GM12878 (cell line): Measurements from ENCODE around the gene KCNK7. TPM values are rescaled to one million over a fixed set of nuclear protein-coding genes. Genes with fewer than 3 reads are reported as not detected.
A peak's percentile ranks its signal among the peaks of the same experiment; 100 is the strongest.

Experiments used
- BCL11A ChIP-seq: IDR thresholded peaks from 2 replicates; pipeline ENCODE4 v1.6.1; 2011; ENCODE audit warnings: low read depth, low read length
- DPF2 ChIP-seq: fragments of 450-650 bp; IDR thresholded peaks from 2 replicates; pipeline ENCODE4 v1.6.1; 2017; ENCODE audit warnings: mild to moderate bottlenecking
- E4F1 ChIP-seq: fragments of 450-650 bp; IDR thresholded peaks from 2 replicates; pipeline ENCODE4 v1.6.1; 2018; ENCODE audit warnings: borderline replicate concordance, mild to moderate bottlenecking; ENCODE audit not compliant: partially characterized antibody
- FOXM1 ChIP-seq: IDR thresholded peaks from 2 replicates; pipeline ENCODE4 v1.6.1; 2012; ENCODE audit warnings: low read depth, mild to moderate bottlenecking, inconsistent platforms, low read length, moderate library complexity
- KLF5 ChIP-seq: fragments of 450-650 bp; IDR thresholded peaks from 2 replicates; pipeline ENCODE4 v1.6.1; 2014; ENCODE audit warnings: mild to moderate bottlenecking; ENCODE audit not compliant: partially characterized antibody
- MAX ChIP-seq: IDR thresholded peaks from 2 replicates; pipeline ENCODE4 v1.6.1; 2012; ENCODE audit warnings: low read depth, low read length, improper control_type of control experiment
- NFYB ChIP-seq: IDR thresholded peaks from 2 replicates; pipeline ENCODE4 v1.6.1; 2011; ENCODE audit warnings: low read depth, mild to moderate bottlenecking, low read length, improper control_type of control experiment, moderate library complexity; ENCODE audit not compliant: insufficient read depth
- NR2F1 ChIP-seq: fragments of 450-650 bp; conservative IDR thresholded peaks from 2 replicates; pipeline ENCODE4 v1.6.1; 2017; ENCODE audit warnings: mild to moderate bottlenecking
- NRF1 ChIP-seq: conservative IDR thresholded peaks from 2 replicates; pipeline ENCODE4 v1.6.1; 2011; ENCODE audit warnings: mild to moderate bottlenecking, low read depth, low read length, improper control_type of control experiment
- POLR2A ChIP-seq: IDR thresholded peaks from 2 replicates; pipeline ENCODE4 v1.6.1; 2011; ENCODE audit warnings: low read depth, mild to moderate bottlenecking, low read length
- POLR2AphosphoS5 ChIP-seq: IDR thresholded peaks from 2 replicates; pipeline ENCODE4 v1.6.1; 2011; ENCODE audit warnings: mild to moderate bottlenecking, low read length, inconsistent platforms
- RCOR1 ChIP-seq: conservative IDR thresholded peaks from 2 replicates; pipeline ENCODE4 v1.6.1; 2012; ENCODE audit warnings: low read depth, low read length, improper control_type of control experiment
- RFX5 ChIP-seq: IDR thresholded peaks from 2 replicates; pipeline ENCODE4 v1.6.1; 2011; ENCODE audit warnings: low read depth, low read length, improper control_type of control experiment
- SIN3A ChIP-seq: IDR thresholded peaks from 2 replicates; pipeline ENCODE4 v1.6.1; 2012; ENCODE audit warnings: low read depth, low read length, improper control_type of control experiment
- ZBTB11 ChIP-seq: fragments of 450-650 bp; formaldehyde crosslinking; IDR thresholded peaks from 2 replicates; pipeline ENCODE4 v1.5.0; 2022; ENCODE audit warnings: mild to moderate bottlenecking, missing genetic modification characterization
- ZBTB4 ChIP-seq: fragments of 450-650 bp; formaldehyde crosslinking; IDR thresholded peaks from 2 replicates; pipeline ENCODE4 v1.4.0; 2022; ENCODE audit warnings: mild to moderate bottlenecking, moderate library complexity
- polyA plus RNA-seq, 11 experiments: library from polyadenylated mRNA; depleted of rRNA in 4 of 11; unstranded in 6 of 11; stranded (reverse) in 5 of 11; fragments of >200 nt; fragmentation: Nextera tagmentation in 4 of 11; fragmentation: Illumina TruSeq in 1 of 11; extraction: Ambion mirVana in 4 of 11; extraction: Trizol in 1 of 11; gene quantifications; 1 replicate in 1 of 11; 2 replicates in 10 of 11; pipeline versions ENCODE4 v1.2.1 to v1.2.3, GENCODE V29; 2011 to 2016; ENCODE audit warnings: inconsistent platforms in 2 of 11, missing spikeins in 2 of 11, low read depth in 1 of 11
- total RNA-seq, 4 experiments: library from RNA; depleted of rRNA in 3 of 4; stranded (reverse); fragments of >200 nt in 3 of 4; fragmentation: Illumina TruSeq in 1 of 4; extraction: Trizol in 1 of 4; gene quantifications; 2 replicates each; pipeline versions ENCODE4 v1.2.1 to v1.2.3, GENCODE V29; 2013 to 2021

Gene KCNK7
- total and polyA plus RNA-seq, 10 of the 15 experiments (the other 5 are each of a cell fraction or from before 2014, with no cell fraction given), result 0.11 to 0.54 (median 0.23) TPM; not detected in 7

GRCh38 chr11:65569973-65570918 lies 25.4 kb downstream of the KCNK7 start, which contains the start of gene ZNRD2 (continued):
- TF ChIP-seq ZBTB11 (CRISPR knock-in tag) (peak; percentile 73), NRF1 (peak; percentile 78), RFX5 (peak; percentile 41; the same call in 1 of the 2 replicates), POLR2AphosphoS5 (peak; percentile 90), KLF5 (peak; percentile 66), DPF2 (peak; percentile 86), FOXM1 (no peak), BCL11A (peak; percentile 9; the same call in 1 of the 2 replicates), ZBTB4 (no peak), SIN3A (peak; percentile 91), MAX (peak; percentile 65), NFYB (no peak), RCOR1 (peak; percentile 94), NR2F1 (peak; percentile 84), E4F1 (peak; percentile 43), POLR2A (peak; percentile 78)
